Spinal cord (tissue), 10 donors: Measurements from ENCODE around the gene PSAP. TPM values are rescaled to one million over a fixed set of nuclear protein-coding genes. Genes with fewer than 3 reads are reported as not detected.
A peak's percentile ranks its signal among the peaks of the same experiment; 100 is the strongest.

Source experiments
- DNase-seq, 6 donors: peaks; one replicate each; pipeline versions ENCODE4 v3.0.0 to v3.0.0-alpha.2; 2013 to 2015; ENCODE audit warnings: low spot score in 6 of 6, low read depth in 4 of 6
- H3K27ac ChIP-seq: one replicate; pipeline ENCODE4 v1.5.1; 2013; ENCODE audit warnings: low read depth, low read length, control low read depth
- H3K27me3 ChIP-seq: one replicate; pipeline ENCODE4 v1.6.1; 2013; ENCODE audit warnings: low read length; ENCODE audit not compliant: control insufficient read depth, insufficient read depth
- H3K36me3 ChIP-seq: one replicate; pipeline ENCODE4 v1.6.1; 2013; ENCODE audit warnings: low read length; ENCODE audit not compliant: control insufficient read depth, insufficient read depth
- H3K4me1 ChIP-seq: one replicate; pipeline ENCODE4 v1.6.1; 2013; ENCODE audit warnings: low read length; ENCODE audit not compliant: control insufficient read depth, insufficient read depth
- H3K4me3 ChIP-seq: one replicate; pipeline ENCODE4 v1.5.1; 2013; ENCODE audit warnings: low read depth, low read length, control low read depth
- H3K9me3 ChIP-seq: one replicate; pipeline ENCODE4 v1.6.1; 2013; ENCODE audit warnings: low read length; ENCODE audit not compliant: control insufficient read depth, insufficient read depth
- WGBS: methylation state at CpG from one replicate; pipeline ENCODE4 v1.1.5; 2013; ENCODE audit warnings: missing lambda C conversion rate; ENCODE audit not compliant: insufficient coverage; 5-methylcytosine and 5-hydroxymethylcytosine counted together
- polyA plus RNA-seq, 2 donors: library from polyadenylated mRNA; unstranded; fragments of 120-200 nt; gene quantifications; one replicate each; pipeline ENCODE4 v1.2.1, GENCODE V29; 2013; ENCODE audit not compliant: insufficient read length in 2 of 2
- total RNA-seq, 2 donors: library from RNA; depleted of rRNA in 1 of 2; stranded (reverse); fragments of 120-200 nt in 1 of 2; fragments of >200 nt in 1 of 2; gene quantifications; one replicate each; pipeline versions ENCODE4 v1.2.3 to v1.2.4, GENCODE V29; 2013 to 2014
- donor health status: healthy.

Gene PSAP
- total and polyA plus RNA-seq, 4 donors: 882 to 1,358 (median 1,236) TPM

GRCh38 chr10:71802715-71803488, 48.1 kb downstream of the PSAP start:
- H3K27ac ChIP-seq: no peak overlapping the region

GRCh38 chr10:71802235-71802634, 48.8 kb downstream of the PSAP start:
- H3K4me3 ChIP-seq: no peak overlapping the region
- H3K27ac ChIP-seq: no peak overlapping the region
- peaks cover 1% of the 10 kb centered on the region for H3K36me3 ChIP-seq
- no peaks in the 10 kb centered on the region for H3K27me3 ChIP-seq
- WGBS: 84% methylated on average over 6 of the region's 6 CpGs
- H3K9me3 ChIP-seq: no peaks in the 10 kb centered on the region
- peaks cover 12% of the 10 kb centered on the region for H3K4me1 ChIP-seq
- no peak for DNase-seq

More at GRCh38 chr10:71802715-71803488, 48.1 kb downstream of the PSAP start:
- Histone ChIP-seq H3K4me3 (no peak overlapping the region), H3K27me3 (no peaks in the 10 kb centered on the region), H3K4me1 (peaks cover 12% of the 10 kb centered on the region), H3K36me3 (peaks cover 7% of the 10 kb centered on the region), H3K9me3 (no peaks in the 10 kb centered on the region)
- DNase-seq: no peak
- 90% methylated on average over 12 of the region's 18 CpGs for WGBS

GRCh38 chr10:71801361-71801760, 49.7 kb downstream of the PSAP start:
- Histone ChIP-seq H3K9me3 (no peaks in the 10 kb centered on the region), H3K4me1 (peaks cover 12% of the 10 kb centered on the region), H3K36me3 (no peaks in the 10 kb centered on the region), H3K27ac (no peak overlapping the region), H3K4me3 (no peak overlapping the region), H3K27me3 (no peaks in the 10 kb centered on the region)
- WGBS: 85% methylated on average over 6 of the region's 9 CpGs
- no peak for DNase-seq

GRCh38 chr10:71799608-71800453, 51.2 kb downstream of the PSAP start:
- H3K27me3 ChIP-seq: no peaks in the 10 kb centered on the region
- 83% methylated on average over 1 of the region's 3 CpGs for WGBS
- no peak overlapping the region for H3K4me3 ChIP-seq
- no peaks in the 10 kb centered on the region for H3K9me3 ChIP-seq
- no peak for DNase-seq
- H3K27ac ChIP-seq: no peak overlapping the region
- H3K4me1 ChIP-seq: peaks cover 3% of the 10 kb centered on the region
- peaks cover 3% of the 10 kb centered on the region for H3K36me3 ChIP-seq

- H3K27me3 ChIP-seq: no peaks in the 10 kb centered on the region
- peaks cover 3% of the 10 kb centered on the region for H3K4me1 ChIP-seq
- DNase-seq: no peak
- no peaks in the 10 kb centered on the region for H3K9me3 ChIP-seq
- no peak overlapping the region for H3K4me3 ChIP-seq
- H3K27ac ChIP-seq: no peak overlapping the region
- H3K36me3 ChIP-seq: peaks cover 3% of the 10 kb centered on the region
- WGBS: 79% methylated on average over 10 of the region's 10 CpGs
These were observed 51.9 kb downstream of the PSAP start for GRCh38 chr10:71799112-71799511.

GRCh38 chr10:71798308-71798624, 52.8 kb downstream of the PSAP start:
- peaks cover 3% of the 10 kb centered on the region for H3K4me1 ChIP-seq
- no peak overlapping the region for H3K27ac ChIP-seq
- H3K27me3 ChIP-seq: no peaks in the 10 kb centered on the region
- 87% methylated on average over 6 of the region's 6 CpGs for WGBS
- DNase-seq: no peak
- no peak overlapping the region for H3K4me3 ChIP-seq
- H3K36me3 ChIP-seq: peaks cover 3% of the 10 kb centered on the region
- H3K9me3 ChIP-seq: no peaks in the 10 kb centered on the region

GRCh38 chr10:71797533-71798307, 53.3 kb downstream of the PSAP start:
- H3K27ac ChIP-seq: no peak overlapping the region

GRCh38 chr10:71796749-71797405, 54.2 kb downstream of the PSAP start:
- Histone ChIP-seq H3K4me1 (no peaks in the 10 kb centered on the region), H3K27me3 (no peaks in the 10 kb centered on the region), H3K36me3 (peaks cover 3% of the 10 kb centered on the region), H3K9me3 (no peaks in the 10 kb centered on the region), H3K27ac (no peak overlapping the region), H3K4me3 (no peak overlapping the region)
- WGBS: 83% methylated on average over 6 of the region's 7 CpGs
- DNase-seq: no peak

More at GRCh38 chr10:71797533-71798307, 53.3 kb downstream of the PSAP start:
- Histone ChIP-seq H3K4me1 (peaks cover 2% of the 10 kb centered on the region), H3K9me3 (no peaks in the 10 kb centered on the region), H3K4me3 (no peak overlapping the region), H3K27me3 (no peaks in the 10 kb centered on the region), H3K36me3 (peaks cover 3% of the 10 kb centered on the region)
- no peak for DNase-seq
- WGBS: 81% methylated on average over 10 of the region's 10 CpGs

GRCh38 chr10:71795248-71795647, 55.8 kb downstream of the PSAP start:
- DNase-seq: peak in 1 of 6 donors; percentile 39
- WGBS: 35% methylated on average over 2 of the region's 2 CpGs
- no peak overlapping the region for H3K27ac ChIP-seq
- no peaks in the 10 kb centered on the region for H3K27me3 ChIP-seq
- no peak overlapping the region for H3K4me3 ChIP-seq
- no peaks in the 10 kb centered on the region for H3K4me1 ChIP-seq
- H3K9me3 ChIP-seq: no peaks in the 10 kb centered on the region
- peaks cover 6% of the 10 kb centered on the region for H3K36me3 ChIP-seq
